Activated T-cell treated with anti-CD3 and anti-CD28 coated beads, Interleukin-2, amount 50 U/mL, for 4 hours (primary cell): ENCODE results near the gene PRRG3. TPM values are rescaled to one million over a fixed set of nuclear protein-coding genes. Genes with fewer than 3 reads are reported as not detected.

Experiments used
- ATAC-seq, 2 donors: fragments of 200-7000 bp; cut with Tn5 transposase; one replicate each; pipeline ENCODE4 v1.10.0; 2021
- DNase-seq: peaks from one replicate; pipeline ENCODE4 v3.0.0-alpha.2; 2020
- H3K27me3 Mint-ChIP-seq: one replicate; pipeline ENCODE4 v1.8.0; 2021; ENCODE audit warnings: low read depth, mixed read lengths
- H3K36me3 Mint-ChIP-seq: one replicate; pipeline ENCODE4 v1.8.0; 2022; ENCODE audit warnings: mixed read lengths; ENCODE audit not compliant: insufficient read depth
- H3K4me1 Mint-ChIP-seq: one replicate; pipeline ENCODE4 v1.8.0; 2021; ENCODE audit warnings: low read depth, mixed read lengths
- H3K4me3 Mint-ChIP-seq: one replicate; pipeline ENCODE4 v1.8.0; 2021; ENCODE audit warnings: mild to moderate bottlenecking, moderate library complexity, mixed read lengths
- H3K9me3 Mint-ChIP-seq: one replicate; pipeline ENCODE4 v1.8.0; 2021; ENCODE audit warnings: mixed read lengths
- total RNA-seq, 3 donors: library from RNA; stranded (reverse); gene quantifications; one replicate each; pipeline ENCODE4 v1.2.1, GENCODE V29; 2021

PRRG3 gene
- total RNA-seq, 3 donors from 2014 or later: not detected

- Mint-ChIP-seq H3K9me3 (no peaks in the 10 kb centered on the region), H3K4me1 (no peaks in the 10 kb centered on the region), H3K27me3 (peaks cover 14% of the 10 kb centered on the region), H3K36me3 (no peaks in the 10 kb centered on the region), H3K4me3 (no peak overlapping the region)
- DNase-seq (no peak), ATAC-seq (no peak)
Observed at GRCh38 chrX:151700581-151700980, 5.3 kb downstream of the PRRG3 start.

- Mint-ChIP-seq H3K27me3 (peaks cover 10% of the 10 kb centered on the region), H3K4me1 (no peaks in the 10 kb centered on the region), H3K4me3 (no peak overlapping the region), H3K36me3 (no peaks in the 10 kb centered on the region), H3K9me3 (no peaks in the 10 kb centered on the region)
- DNase-seq (no peak), ATAC-seq (no peak)
Observed at GRCh38 chrX:151701071-151701470, 5.8 kb downstream of the PRRG3 start.

GRCh38 chrX:151701531-151701930, 6.3 kb downstream of the PRRG3 start:
- no peaks in the 10 kb centered on the region for H3K36me3 Mint-ChIP-seq
- no peak overlapping the region for H3K4me3 Mint-ChIP-seq
- H3K9me3 Mint-ChIP-seq: no peaks in the 10 kb centered on the region
- no peaks in the 10 kb centered on the region for H3K4me1 Mint-ChIP-seq
- peaks cover 7% of the 10 kb centered on the region for H3K27me3 Mint-ChIP-seq
- ATAC-seq (no peak), DNase-seq (no peak)

- Mint-ChIP-seq H3K9me3 (no peaks in the 10 kb centered on the region), H3K36me3 (no peaks in the 10 kb centered on the region), H3K4me1 (no peaks in the 10 kb centered on the region), H3K4me3 (no peak overlapping the region), H3K27me3 (peaks cover 6% of the 10 kb centered on the region)
- ATAC-seq: no peak
- DNase-seq: no peak
Observed at GRCh38 chrX:151702026-151702714, 6.9 kb downstream of the PRRG3 start.

GRCh38 chrX:151702741-151703340, 7.6 kb downstream of the PRRG3 start:
- Mint-ChIP-seq H3K9me3 (no peaks in the 10 kb centered on the region), H3K36me3 (no peaks in the 10 kb centered on the region), H3K27me3 (peaks cover 4% of the 10 kb centered on the region), H3K4me1 (no peaks in the 10 kb centered on the region), H3K4me3 (no peak overlapping the region)
- DNase-seq: no peak
- no peak for ATAC-seq

- H3K27me3 Mint-ChIP-seq: peaks cover 3% of the 10 kb centered on the region
Observed at GRCh38 chrX:151703487-151703886, 8.2 kb downstream of the PRRG3 start.

GRCh38 chrX:151704041-151704663, 8.9 kb downstream of the PRRG3 start:
- DNase-seq (no peak), ATAC-seq (no peak)
- no peaks in the 10 kb centered on the region for H3K4me1 Mint-ChIP-seq
- H3K9me3 Mint-ChIP-seq: no peaks in the 10 kb centered on the region
- no peak overlapping the region for H3K4me3 Mint-ChIP-seq
- no peaks in the 10 kb centered on the region for H3K36me3 Mint-ChIP-seq
- H3K27me3 Mint-ChIP-seq: peaks cover 3% of the 10 kb centered on the region

More at GRCh38 chrX:151703487-151703886, 8.2 kb downstream of the PRRG3 start:
- Mint-ChIP-seq H3K4me1 (no peaks in the 10 kb centered on the region), H3K9me3 (no peaks in the 10 kb centered on the region), H3K36me3 (no peaks in the 10 kb centered on the region), H3K4me3 (no peak overlapping the region)
- ATAC-seq: no peak
- DNase-seq: no peak

- ATAC-seq (no peak), DNase-seq (no peak)
- Mint-ChIP-seq H3K36me3 (no peaks in the 10 kb centered on the region), H3K4me1 (no peaks in the 10 kb centered on the region), H3K9me3 (no peaks in the 10 kb centered on the region), H3K4me3 (no peak overlapping the region), H3K27me3 (peaks cover 5% of the 10 kb centered on the region)
Observed at GRCh38 chrX:151708821-151709220, 13.6 kb downstream of the PRRG3 start.

- no peak for DNase-seq
- Mint-ChIP-seq H3K36me3 (no peaks in the 10 kb centered on the region), H3K27me3 (peaks cover 5% of the 10 kb centered on the region), H3K9me3 (no peaks in the 10 kb centered on the region), H3K4me1 (no peaks in the 10 kb centered on the region), H3K4me3 (no peak overlapping the region)
- no peak for ATAC-seq
Observed at GRCh38 chrX:151710457-151710856, 15.2 kb downstream of the PRRG3 start.

- no peaks in the 10 kb centered on the region for H3K4me1 Mint-ChIP-seq
- peaks cover 5% of the 10 kb centered on the region for H3K27me3 Mint-ChIP-seq
- no peaks in the 10 kb centered on the region for H3K9me3 Mint-ChIP-seq
- H3K36me3 Mint-ChIP-seq: no peaks in the 10 kb centered on the region
- ATAC-seq (no peak), DNase-seq (no peak)
- H3K4me3 Mint-ChIP-seq: no peak overlapping the region
Observed at GRCh38 chrX:151711154-151711553, 15.9 kb downstream of the PRRG3 start.

- H3K4me1 Mint-ChIP-seq: no peaks in the 10 kb centered on the region
- no peak overlapping the region for H3K4me3 Mint-ChIP-seq
- H3K9me3 Mint-ChIP-seq: no peaks in the 10 kb centered on the region
- peaks cover 5% of the 10 kb centered on the region for H3K27me3 Mint-ChIP-seq
- H3K36me3 Mint-ChIP-seq: no peaks in the 10 kb centered on the region
- DNase-seq (no peak), ATAC-seq (no peak)
Observed at GRCh38 chrX:151711787-151712186, 16.5 kb downstream of the PRRG3 start.

GRCh38 chrX:151712253-151712652, 17.0 kb downstream of the PRRG3 start:
- Mint-ChIP-seq H3K36me3 (no peaks in the 10 kb centered on the region), H3K27me3 (peaks cover 7% of the 10 kb centered on the region), H3K9me3 (no peaks in the 10 kb centered on the region), H3K4me3 (no peak overlapping the region), H3K4me1 (no peaks in the 10 kb centered on the region)
- ATAC-seq (no peak), DNase-seq (no peak)

- Mint-ChIP-seq H3K27me3 (peaks cover 6% of the 10 kb centered on the region), H3K9me3 (no peaks in the 10 kb centered on the region), H3K4me1 (no peaks in the 10 kb centered on the region), H3K4me3 (no peak overlapping the region), H3K36me3 (no peaks in the 10 kb centered on the region)
- no peak for DNase-seq
- no peak for ATAC-seq
Observed at GRCh38 chrX:151713849-151714248, 18.6 kb downstream of the PRRG3 start.

GRCh38 chrX:151714362-151714761, 19.1 kb downstream of the PRRG3 start:
- Mint-ChIP-seq H3K27me3 (peaks cover 6% of the 10 kb centered on the region), H3K4me1 (no peaks in the 10 kb centered on the region), H3K9me3 (no peaks in the 10 kb centered on the region), H3K36me3 (no peaks in the 10 kb centered on the region), H3K4me3 (no peak overlapping the region)
- DNase-seq: no peak
- ATAC-seq: no peak

- H3K4me3 Mint-ChIP-seq: no peak within 1 kb of the TSS
- H3K36me3 Mint-ChIP-seq: no peaks in the 10 kb centered on the region
- H3K9me3 Mint-ChIP-seq: no peaks in the 10 kb centered on the region
- ATAC-seq (no peak), DNase-seq (no peak)
- H3K27me3 Mint-ChIP-seq: peaks cover 6% of the 10 kb centered on the region
- no peaks in the 10 kb centered on the region for H3K4me1 Mint-ChIP-seq
Observed at GRCh38 chrX:151715752-151716151, 20.5 kb downstream of the PRRG3 start, which contains the start of gene FATE1. Gene FATE1, plus strand, starts transcription at chrX:151716035. Its CDS starts 85 bp downstream, at chrX:151716120.
